Adipocyte (in vitro differentiated cells): ENCODE measurements around the gene GPR137B.

Source experiments
- DNase-seq: peaks from one replicate; pipeline ENCODE4 v3.0.0-alpha.2; 2015; ENCODE audit warnings: low read depth
- H3K27me3 ChIP-seq: replicated peaks from 2 replicates; pipeline ENCODE4 v1.7.0; 2013; ENCODE audit warnings: mild to moderate bottlenecking, low read length, moderate library complexity; ENCODE audit not compliant: control insufficient read depth, insufficient read depth
- H3K36me3 ChIP-seq: 2 replicates; pipeline ENCODE4 v1.7.0; 2013; ENCODE audit warnings: low read length, mild to moderate bottlenecking, moderate library complexity; ENCODE audit not compliant: control insufficient read depth, insufficient read depth, severe bottlenecking
- H3K4me1 ChIP-seq: 2 replicates; pipeline ENCODE4 v1.7.0; 2013; ENCODE audit warnings: mild to moderate bottlenecking, low read length, moderate library complexity; ENCODE audit not compliant: control insufficient read depth, insufficient read depth
- H3K4me3 ChIP-seq: 2 replicates; pipeline ENCODE4 v1.7.0; 2013; ENCODE audit warnings: mild to moderate bottlenecking, low read length, moderate library complexity
- H3K9ac ChIP-seq: 2 replicates; pipeline ENCODE4 v1.7.0; 2013; ENCODE audit warnings: mild to moderate bottlenecking, low read length, moderate library complexity
- H3K9me3 ChIP-seq: 2 replicates; pipeline ENCODE4 v1.7.0; 2013; ENCODE audit warnings: mild to moderate bottlenecking, low read length, moderate library complexity; ENCODE audit not compliant: control insufficient read depth

The GPR137B gene

GRCh38 chr1:236137285-236137852, 5.0 kb upstream of the GPR137B start:
- H3K9me3 ChIP-seq, result peaks cover 9% of the 10 kb centered on the region
- no peak for DNase-seq
- H3K9ac ChIP-seq, result no peak overlapping the region
- H3K27me3 ChIP-seq, result peaks cover 50% of the 10 kb centered on the region
- no peak overlapping the region for H3K4me3 ChIP-seq
- H3K4me1 ChIP-seq, result no peaks in the 10 kb centered on the region
- no peaks in the 10 kb centered on the region for H3K36me3 ChIP-seq

GRCh38 chr1:236139495-236139894, 2.8 kb upstream of the GPR137B start:
- peaks cover 14% of the 10 kb centered on the region for H3K4me1 ChIP-seq
- no peak overlapping the region for H3K9ac ChIP-seq
- no peak for DNase-seq
- no peaks in the 10 kb centered on the region for H3K36me3 ChIP-seq
- peaks cover 35% of the 10 kb centered on the region for H3K27me3 ChIP-seq
- no peaks in the 10 kb centered on the region for H3K9me3 ChIP-seq
- no peak overlapping the region for H3K4me3 ChIP-seq

- DNase-seq, result no peak
- Histone ChIP-seq H3K4me1 (peaks cover 20% of the 10 kb centered on the region), H3K9me3 (no peaks in the 10 kb centered on the region), H3K27me3 (peaks cover 32% of the 10 kb centered on the region), H3K9ac (peak overlapping the region; percentile 32), H3K36me3 (no peaks in the 10 kb centered on the region), H3K4me3 (peak overlapping the region; percentile 80)
Observed at GRCh38 chr1:236140705-236141446, 1.5 kb upstream of the GPR137B start.

GRCh38 chr1:236141447-236142252, 689 bp upstream of the GPR137B start:
- peak overlapping the region; percentile 80 for H3K4me3 ChIP-seq

DNA sequence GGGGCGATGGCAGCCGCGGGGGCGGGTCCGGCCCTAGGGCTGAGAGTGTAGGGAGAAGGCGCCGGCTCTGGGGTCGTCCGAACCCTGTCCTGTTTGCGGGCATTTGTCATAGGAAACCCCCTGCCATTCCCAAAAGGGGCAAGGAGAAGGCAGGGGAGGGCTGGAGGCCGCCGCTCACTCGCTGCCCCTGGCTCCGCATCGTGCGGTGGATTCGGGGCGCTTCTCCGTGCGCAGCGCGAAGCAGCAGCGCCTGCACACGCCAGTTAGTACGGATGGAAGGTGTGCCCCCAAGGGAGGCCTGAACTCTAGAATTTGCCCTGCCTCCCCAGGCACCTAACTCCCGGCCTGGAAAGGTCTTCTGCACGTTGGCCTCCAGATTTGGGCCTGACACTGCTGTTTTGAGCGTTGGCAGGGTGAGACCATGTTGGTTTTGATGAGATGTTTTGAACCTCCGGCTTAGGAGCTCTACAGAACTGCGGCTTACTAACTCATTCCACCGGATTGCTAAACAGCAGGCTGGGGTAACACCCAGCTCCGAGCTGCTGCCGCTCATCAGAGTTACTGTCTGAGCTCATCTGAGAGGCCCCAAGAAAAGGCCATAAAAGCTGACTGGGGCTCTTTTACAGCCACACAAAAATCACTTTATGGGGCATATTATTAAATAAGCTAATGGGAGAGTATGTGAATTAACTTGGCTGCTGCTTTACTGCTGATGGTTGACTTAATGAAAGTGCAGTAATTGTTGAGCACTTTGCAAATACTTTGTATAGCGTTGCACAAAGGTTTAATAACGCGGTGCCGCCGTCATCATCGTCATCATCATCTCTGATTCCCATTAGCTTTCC, 987 bp downstream of the GPR137B start:
- DNase-seq, result peak; percentile 81
- peak overlapping the region; percentile 76 for H3K9ac ChIP-seq
- H3K27me3 ChIP-seq, result peaks cover 20% of the 10 kb centered on the region
- H3K9me3 ChIP-seq, result no peaks in the 10 kb centered on the region
- H3K4me1 ChIP-seq, result peaks cover 20% of the 10 kb centered on the region
- peak overlapping the region; percentile 87 for H3K4me3 ChIP-seq
- H3K36me3 ChIP-seq, result no peaks in the 10 kb centered on the region

More at GRCh38 chr1:236141447-236142252, 689 bp upstream of the GPR137B start:
- peak; percentile 80 for DNase-seq
- Histone ChIP-seq H3K27me3 (peaks cover 30% of the 10 kb centered on the region), H3K36me3 (no peaks in the 10 kb centered on the region), H3K4me1 (peaks cover 20% of the 10 kb centered on the region), H3K9me3 (no peaks in the 10 kb centered on the region), H3K9ac (peak overlapping the region; percentile 32)

GRCh38 chr1:236144033-236144432, 1.7 kb downstream of the GPR137B start:
- Histone ChIP-seq H3K4me3 (peak overlapping the region; percentile 87), H3K27me3 (peaks cover 13% of the 10 kb centered on the region), H3K9me3 (no peaks in the 10 kb centered on the region)

DNA sequence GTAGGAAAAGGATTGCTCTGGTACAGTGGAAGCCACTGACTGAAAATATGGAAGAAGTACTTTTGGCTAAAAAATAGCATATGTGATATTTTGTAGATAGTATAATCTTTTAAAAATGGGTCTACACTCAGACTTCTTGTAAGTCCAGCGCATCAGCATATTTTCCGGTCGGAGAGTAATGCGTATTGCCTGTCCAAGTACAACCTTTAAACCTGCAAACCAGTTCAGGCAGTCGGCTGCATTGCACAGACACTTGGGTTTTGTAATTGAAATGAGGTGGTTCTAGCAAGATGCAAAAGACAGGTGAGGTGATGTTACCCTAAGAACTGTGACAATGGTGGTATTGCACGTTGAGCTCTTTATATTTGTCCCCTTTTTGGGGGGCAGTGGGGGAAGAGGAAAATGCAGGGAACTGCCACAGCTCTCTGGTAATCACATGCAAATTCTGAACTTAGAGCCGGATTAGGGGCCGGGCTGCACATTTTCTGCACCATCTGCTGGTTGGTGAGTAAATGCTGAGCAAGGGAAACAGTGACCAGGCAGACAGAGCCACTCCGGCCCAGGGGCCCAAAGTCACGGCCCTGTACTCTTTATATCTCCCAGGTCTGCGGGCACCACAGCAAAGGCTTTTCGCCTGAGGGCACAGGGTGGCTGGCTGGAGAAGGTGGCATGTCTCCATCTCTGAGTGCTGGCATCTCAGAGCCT, 2.3 kb downstream of the GPR137B start:
- no peak for DNase-seq
- no peaks in the 10 kb centered on the region for H3K9me3 ChIP-seq
- peak overlapping the region; percentile 87 for H3K4me3 ChIP-seq

More at GRCh38 chr1:236144033-236144432, 1.7 kb downstream of the GPR137B start:
- Histone ChIP-seq H3K4me1 (peaks cover 20% of the 10 kb centered on the region), H3K36me3 (no peaks in the 10 kb centered on the region), H3K9ac (peak overlapping the region; percentile 76)
- no peak for DNase-seq

DNA sequence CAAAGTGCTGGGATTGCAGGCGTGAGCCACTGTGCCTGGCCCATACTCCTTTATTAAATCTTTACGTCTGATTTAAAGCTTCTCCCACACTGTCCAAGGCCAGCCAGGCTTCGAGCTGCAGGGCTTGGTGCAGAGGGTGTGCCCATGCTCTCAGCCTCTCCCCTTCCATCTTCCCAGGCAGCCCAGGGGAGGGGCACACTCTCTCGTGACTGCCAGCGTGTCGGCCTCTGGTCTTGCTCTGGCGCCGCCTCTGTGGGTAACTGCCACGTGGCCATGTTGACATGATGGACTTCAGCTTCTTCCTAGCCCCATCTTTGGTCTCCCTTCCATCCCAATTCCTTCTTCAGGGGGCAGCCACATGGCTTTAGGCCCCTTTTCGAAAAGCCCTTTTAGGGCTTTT, 4.7 kb downstream of the GPR137B start:
- Histone ChIP-seq H3K27me3 (no peaks in the 10 kb centered on the region), H3K4me1 (peaks cover 20% of the 10 kb centered on the region), H3K9ac (no peak overlapping the region), H3K4me3 (no peak overlapping the region), H3K9me3 (no peaks in the 10 kb centered on the region), H3K36me3 (no peaks in the 10 kb centered on the region)
- DNase-seq, result no peak

More for the DNA sequence above, 2.3 kb downstream of the GPR137B start:
- peaks cover 20% of the 10 kb centered on the region for H3K4me1 ChIP-seq
- H3K27me3 ChIP-seq, result peaks cover 12% of the 10 kb centered on the region
- H3K9ac ChIP-seq, result no peak overlapping the region
- H3K36me3 ChIP-seq, result no peaks in the 10 kb centered on the region

GRCh38 chr1:236147521-236148469, 5.5 kb downstream of the GPR137B start:
- H3K4me3 ChIP-seq, result no peak overlapping the region
- no peak for DNase-seq
- no peak overlapping the region for H3K9ac ChIP-seq
- H3K36me3 ChIP-seq, result no peaks in the 10 kb centered on the region
- H3K4me1 ChIP-seq, result peaks cover 20% of the 10 kb centered on the region
- H3K9me3 ChIP-seq, result no peaks in the 10 kb centered on the region
- no peaks in the 10 kb centered on the region for H3K27me3 ChIP-seq
